ENCODE results near the gene NDUFB5. TPM values are rescaled to one million over a fixed set of nuclear protein-coding genes. Genes with fewer than 3 reads are reported as not detected.

NDUFB5 gene
- total RNA-seq, 1 experiment from 2014 or later, result 95.6 TPM

GRCh38 chr3:179613807-179614206 lies 9.2 kb downstream of the NDUFB5 start:
- Mint-ChIP-seq H3K27ac (no peak overlapping the region), H3K36me3 (peaks cover 15% of the 10 kb centered on the region), H3K9me3 (no peaks in the 10 kb centered on the region), H3K4me3 (no peak overlapping the region), H3K4me1 (no peaks in the 10 kb centered on the region), H3K27me3 (ENCODE audit: low read depth) (no peaks in the 10 kb centered on the region)
- DNase-seq (ENCODE audit: low spot score) (no peak), ATAC-seq (no peak)
- TF ChIP-seq ARID4B (CRISPR knock-in tag; IDR thresholded peaks at IDR 0.05; ENCODE audit: borderline replicate concordance) (no peak), USF1 (CRISPR knock-in tag; IDR thresholded peaks at IDR 0.05) (no peak), E2F5 (CRISPR knock-in tag; IDR thresholded peaks at IDR 0.05) (no peak), NR2C2 (CRISPR knock-in tag; IDR thresholded peaks at IDR 0.05) (no peak), E2F1 (CRISPR knock-in tag; IDR thresholded peaks at IDR 0.05) (no peak), ELF4 (CRISPR knock-in tag; IDR thresholded peaks at IDR 0.05; ENCODE audit: low read depth) (no peak), ATF1 (CRISPR knock-in tag; IDR thresholded peaks at IDR 0.05) (no peak)
- ChIA-PET CTCF (interaction anchor here (1.7 kb wide), 1 partner anchor 36 kb away, joined by 6 read pairs; no protein-coding TSS in a partner anchor), POLR2A (no interaction called here)

GRCh38 chr3:179615458-179616173 lies 11.0 kb downstream of the NDUFB5 start:
- peaks cover 28% of the 10 kb centered on the region for H3K36me3 Mint-ChIP-seq
- DNase-seq (ENCODE audit: low spot score), result no peak
- ATAC-seq, result no peak
- H3K4me3 Mint-ChIP-seq, result no peak overlapping the region
- H3K27ac Mint-ChIP-seq, result no peak overlapping the region
- TF ChIP-seq NR2C2 (CRISPR knock-in tag; IDR thresholded peaks at IDR 0.05) (no peak), AFF4 (CRISPR knock-in tag; IDR thresholded peaks at IDR 0.05; ENCODE audit: borderline replicate concordance) (no peak), ZNF317 (CRISPR knock-in tag; IDR thresholded peaks at IDR 0.05; ENCODE audit: borderline replicate concordance, low read depth) (no peak), FOXP1 (CRISPR knock-in tag; IDR thresholded peaks at IDR 0.05; ENCODE audit: borderline replicate concordance) (no peak), MYBL2 (CRISPR knock-in tag; IDR thresholded peaks at IDR 0.05) (no peak), TEAD4 (CRISPR knock-in tag; IDR thresholded peaks at IDR 0.05) (no peak), ATF3 (CRISPR knock-in tag; conservative IDR thresholded peaks at IDR 0.05) (no peak), MAX (CRISPR knock-in tag; IDR thresholded peaks at IDR 0.05) (no peak), ZNF425 (CRISPR knock-in tag; conservative IDR thresholded peaks at IDR 0.05) (no peak), ATF1 (CRISPR knock-in tag; IDR thresholded peaks at IDR 0.05) (no peak), TCF7 (CRISPR knock-in tag; IDR thresholded peaks at IDR 0.05; ENCODE audit: low read depth) (no peak), ZNF423 (CRISPR knock-in tag; IDR thresholded peaks at IDR 0.05) (no peak), CBFB (CRISPR knock-in tag; IDR thresholded peaks at IDR 0.05; ENCODE audit: low read depth) (no peak), IRF2 (CRISPR knock-in tag; IDR thresholded peaks at IDR 0.05; ENCODE audit: borderline replicate concordance, low read depth) (no peak)
- no peaks in the 10 kb centered on the region for H3K9me3 Mint-ChIP-seq
- ChIA-PET POLR2A (no interaction called here), CTCF (interaction anchor here (1.7 kb wide), 1 partner anchor 34 kb away, joined by 6 read pairs; no protein-coding TSS in a partner anchor)
- no peaks in the 10 kb centered on the region for H3K4me1 Mint-ChIP-seq
- no peaks in the 10 kb centered on the region for H3K27me3 Mint-ChIP-seq (ENCODE audit: low read depth)

Data from WTC11 (cell line).